Measurements from ENCODE around the gene TNFRSF4.

Gene TNFRSF4

GRCh38 chr1:1167841-1168450 is 46.0 kb downstream of the TNFRSF4 start:
- no peak for DNase-seq

- DNase-seq, result no peak
Observed at GRCh38 chr1:1167398-1167821, 46.5 kb downstream of the TNFRSF4 start.

- no peak for DNase-seq
Observed at GRCh38 chr1:1166642-1167397, 47.1 kb downstream of the TNFRSF4 start.

DNA sequence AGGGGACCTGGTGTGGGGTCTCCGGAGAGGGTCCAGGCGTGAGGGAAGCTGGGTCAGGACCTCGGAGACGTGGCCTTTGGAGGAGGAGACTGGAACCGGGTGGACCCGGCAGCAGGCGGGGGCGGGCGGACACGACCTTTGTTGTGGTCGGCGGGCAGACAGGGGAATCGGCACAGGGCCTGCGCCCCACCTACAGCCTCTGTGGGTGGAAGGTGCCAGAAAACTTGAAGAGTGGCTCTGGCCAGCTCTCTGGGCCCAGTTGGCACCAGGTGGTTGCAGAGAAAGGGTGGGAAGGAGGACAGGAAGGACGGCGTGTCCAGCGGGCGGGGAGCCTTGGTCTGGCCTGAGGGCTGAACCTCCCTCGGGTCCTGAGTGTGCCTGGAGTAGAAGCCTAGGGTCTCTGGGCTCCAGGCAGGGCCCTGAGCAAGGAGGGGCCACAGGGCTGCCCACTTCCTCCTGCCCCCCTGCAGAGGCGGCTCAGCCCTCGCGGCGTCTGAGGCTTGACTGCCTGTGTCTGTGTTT is 48.0 kb downstream of the TNFRSF4 start:
- DNase-seq, result no peak

GRCh38 chr1:1165485-1165884 is 48.5 kb downstream of the TNFRSF4 start:
- DNase-seq, result no peak

GRCh38 chr1:1164701-1165451 is 49.1 kb downstream of the TNFRSF4 start:
- no peak for DNase-seq

- no peak for DNase-seq
Observed at GRCh38 chr1:1164361-1164700, 49.6 kb downstream of the TNFRSF4 start.

GRCh38 chr1:1163538-1164070 is 50.3 kb downstream of the TNFRSF4 start:
- no peak for DNase-seq

DNA sequence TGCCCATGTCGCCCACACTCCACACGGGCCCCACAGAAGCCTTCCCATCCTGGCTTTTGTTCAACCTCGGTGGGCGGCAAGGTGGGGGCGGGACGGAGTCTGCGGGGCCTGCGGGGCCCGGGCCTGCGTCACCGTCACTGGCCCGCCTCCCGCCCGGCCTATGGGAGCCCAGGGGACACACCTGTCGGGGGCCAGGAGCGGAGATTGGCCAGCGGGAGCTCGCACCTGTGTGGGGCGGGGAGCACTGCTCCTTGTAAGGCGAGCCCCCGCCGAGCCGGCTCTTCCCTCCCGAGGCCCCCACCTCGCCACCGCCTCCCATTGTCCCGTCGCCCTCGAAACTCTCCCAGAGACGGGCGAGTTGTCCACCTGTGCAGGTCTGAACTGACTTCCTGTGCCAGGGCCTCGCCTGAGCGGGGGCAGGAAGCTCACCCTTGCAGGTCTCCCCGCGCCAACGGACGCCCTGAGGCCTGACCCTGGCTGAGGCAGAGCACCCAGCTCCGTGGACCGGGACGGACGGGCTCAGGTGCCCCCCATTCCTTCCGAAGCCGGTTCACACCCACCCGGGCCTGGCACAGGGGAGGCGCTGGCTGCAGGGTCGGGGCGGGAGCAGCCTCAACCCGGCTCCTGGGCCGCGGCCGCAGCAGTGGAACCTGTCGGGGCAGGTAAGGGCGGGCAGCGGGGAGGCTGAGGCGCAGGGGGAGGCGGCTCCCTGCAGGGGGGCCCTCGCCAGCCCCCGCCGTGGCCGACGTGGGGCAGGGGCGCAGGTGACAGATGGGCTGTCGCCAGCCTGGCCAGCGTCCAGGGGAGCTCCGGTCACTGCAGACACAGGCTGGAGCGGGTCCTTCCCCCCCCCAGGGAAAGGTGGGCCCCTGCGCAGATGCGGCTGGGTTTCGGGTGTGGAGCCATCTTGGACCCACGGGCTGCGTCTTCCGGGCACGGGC is 51.1 kb downstream of the TNFRSF4 start:
- DNase-seq, result no peak

- no peak for DNase-seq
Observed at GRCh38 chr1:1161683-1162079, 52.3 kb downstream of the TNFRSF4 start.

Data from activated effector memory CD4-positive, alpha-beta T cell treated with anti-CD3 and anti-CD28 coated beads, Interleukin-2, amount 50 U/mL, for 16 hours (primary cell).